Measurements from ENCODE around the gene PHGDH.
"Not testable (repeated sequence)": the region's sequence is repeated elsewhere in the genome, so short reads cannot be mapped to it uniquely, and the experiment has no call there.

The PHGDH gene

DNA sequence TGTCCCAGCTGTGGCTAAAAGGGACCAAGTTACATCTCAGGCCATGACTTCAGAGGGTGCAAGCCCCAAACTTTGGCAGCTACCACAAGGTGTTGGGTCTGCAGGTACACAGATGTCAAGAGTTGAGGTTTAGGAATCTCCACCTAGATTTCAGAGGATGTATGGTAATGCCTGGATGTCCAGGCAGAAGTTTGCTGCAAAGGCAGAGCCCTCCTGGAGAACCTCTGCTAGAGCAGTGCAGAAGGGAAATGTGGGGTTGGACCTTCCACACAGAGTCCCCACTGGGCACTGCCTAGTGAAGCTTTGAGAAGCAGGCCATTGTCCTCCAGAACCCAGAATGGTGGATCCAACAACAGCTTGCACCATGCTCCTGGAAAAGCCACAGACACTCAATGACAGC is 10.1 kb upstream of the PHGDH start:
- DNase-seq: no peak

DNA sequence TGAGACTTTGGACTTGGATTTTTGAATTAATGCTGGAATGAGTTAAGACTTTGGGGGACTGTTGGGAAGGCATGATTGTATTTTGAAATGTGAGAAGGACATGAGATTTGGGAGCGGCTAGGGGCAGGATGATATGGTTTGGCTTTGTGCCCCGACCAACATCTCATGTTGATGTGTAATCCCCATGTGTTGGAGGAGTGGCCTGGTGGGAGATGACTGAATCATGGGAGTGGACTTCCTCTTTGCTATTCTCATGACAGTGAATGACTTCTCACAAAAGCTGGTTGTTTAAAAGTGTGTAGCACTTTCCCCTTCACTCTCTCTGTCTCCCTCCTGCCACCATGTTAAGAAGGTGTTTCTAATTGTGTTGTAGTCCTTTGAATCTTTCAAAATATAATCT is 9.3 kb upstream of the PHGDH start:
- DNase-seq: no peak

DNA sequence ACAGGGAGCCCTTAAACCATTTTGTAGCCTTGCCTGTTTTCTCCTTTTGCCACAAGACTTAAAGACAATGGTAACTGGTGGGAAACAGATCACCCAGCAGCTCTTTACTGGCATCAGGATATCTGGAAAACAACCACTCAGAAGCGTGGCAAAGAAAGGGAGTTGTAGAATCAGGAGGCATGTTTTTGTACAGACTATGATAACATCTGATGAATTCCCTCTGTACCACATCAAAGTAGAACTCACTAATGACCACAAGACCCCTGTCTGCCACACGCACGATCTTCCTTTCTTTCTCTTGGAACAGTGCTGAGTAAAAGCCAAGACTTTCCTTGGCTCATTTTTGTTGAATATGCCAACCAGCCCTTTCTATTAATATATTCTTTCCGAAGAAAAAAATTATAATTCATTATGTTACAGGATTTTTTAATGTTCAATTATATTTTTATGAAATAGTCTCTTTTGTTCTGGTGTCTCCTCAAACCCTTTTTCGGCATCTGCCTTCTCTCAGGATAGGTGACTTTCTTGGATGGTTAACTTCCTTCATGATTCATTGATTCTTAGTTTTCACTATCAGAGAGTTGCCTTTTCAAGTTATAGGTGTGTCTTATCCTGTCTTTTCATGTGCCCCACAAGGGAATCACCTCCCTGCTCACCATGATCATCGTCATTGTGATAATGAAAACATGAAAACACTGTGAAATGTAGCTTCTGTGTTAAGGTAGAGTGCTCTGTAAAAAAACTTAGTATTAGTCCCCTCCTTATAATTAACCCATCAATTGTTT is 7.9 kb upstream of the PHGDH start:
- DNase-seq: no peak

DNA sequence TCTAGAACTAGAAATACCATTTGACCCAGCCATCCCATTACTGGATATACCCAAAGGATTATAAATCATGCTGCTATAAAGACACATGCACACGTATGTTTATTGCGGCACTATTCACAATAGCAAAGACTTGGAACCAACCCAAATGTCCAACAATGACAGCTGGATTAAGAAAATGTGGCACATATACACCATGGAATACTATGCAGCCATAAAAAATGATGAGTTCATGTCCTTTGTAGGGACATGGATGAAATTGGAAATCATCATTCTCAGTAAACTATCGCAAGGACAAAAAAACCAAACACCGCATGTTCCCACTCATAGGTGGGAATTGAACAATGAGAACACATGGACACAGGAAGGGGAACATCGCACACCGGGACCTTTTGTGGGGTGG is 5.1 kb upstream of the PHGDH start:
- DNase-seq: not testable (repeated sequence)

DNA sequence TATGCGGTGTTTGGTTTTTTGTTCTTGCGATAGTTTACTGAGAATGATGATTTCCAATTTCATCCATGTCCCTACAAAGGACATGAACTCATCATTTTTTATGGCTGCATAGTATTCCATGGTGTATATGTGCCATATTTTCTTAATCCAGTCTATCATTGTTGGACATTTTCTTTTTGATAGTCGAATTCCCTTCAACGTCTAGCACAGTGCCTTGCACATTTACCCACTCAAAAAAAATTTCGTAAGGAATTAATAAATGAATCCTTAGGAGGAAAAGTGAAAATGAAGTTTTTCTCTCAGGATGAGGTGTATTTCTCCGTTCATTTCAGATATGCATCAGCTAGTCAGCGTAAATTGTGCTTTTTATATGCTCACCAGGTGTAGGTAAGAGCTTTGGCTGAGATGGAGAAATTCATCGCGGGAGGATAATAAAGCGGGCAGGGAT is 354 bp upstream of the PHGDH start:
- DNase-seq: not testable (repeated sequence)

DNA sequence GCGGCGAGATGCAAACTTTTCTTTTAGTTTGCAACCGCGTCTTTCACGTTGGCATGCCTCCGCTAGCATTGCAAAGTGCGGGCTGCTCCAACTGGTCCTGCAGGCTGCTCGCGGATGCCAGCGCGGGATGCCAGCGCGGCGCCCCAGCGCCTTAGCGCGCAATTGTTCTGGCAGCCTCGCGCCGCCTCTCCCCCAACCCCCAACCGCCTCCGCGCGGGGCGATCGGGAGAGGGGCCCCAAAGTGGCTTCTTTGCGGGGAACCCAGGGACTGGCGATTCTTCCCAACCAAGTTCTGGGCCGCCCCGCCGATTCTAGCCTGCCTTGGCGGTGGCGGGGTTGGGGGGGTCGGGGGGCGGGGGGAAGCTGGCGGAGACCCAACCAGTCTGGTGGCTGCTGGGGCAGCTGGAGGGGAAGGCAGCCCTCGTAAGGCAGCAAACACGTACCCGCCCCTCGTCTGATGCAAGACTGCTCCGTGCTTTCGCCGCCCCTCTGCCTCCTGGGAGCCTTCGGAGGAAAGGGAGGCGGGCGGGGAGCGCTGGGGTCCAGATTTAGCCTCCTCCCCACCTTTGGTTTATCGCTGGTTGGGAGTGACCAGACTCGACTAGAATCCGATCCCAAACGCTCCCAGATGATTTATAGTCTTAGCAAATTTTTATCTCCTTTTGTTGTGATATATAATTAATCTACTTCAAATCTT is 756 bp downstream of the PHGDH start:
- DNase-seq: peak; percentile 34

- peak; percentile 20 for DNase-seq
Observed at GRCh38 chr1:119713039-119713748, 1.5 kb downstream of the PHGDH start.

GRCh38 chr1:119713749-119714456 is 2.2 kb downstream of the PHGDH start:
- peak; percentile 37 for DNase-seq

- no peak for DNase-seq
Observed at GRCh38 chr1:119714583-119714982, 2.8 kb downstream of the PHGDH start.

GRCh38 chr1:119715542-119715941 is 3.8 kb downstream of the PHGDH start:
- DNase-seq: no peak

GRCh38 chr1:119718409-119718808 is 6.7 kb downstream of the PHGDH start:
- DNase-seq: no peak

- DNase-seq: no peak
Observed at GRCh38 chr1:119718972-119719371, 7.2 kb downstream of the PHGDH start.

DNA sequence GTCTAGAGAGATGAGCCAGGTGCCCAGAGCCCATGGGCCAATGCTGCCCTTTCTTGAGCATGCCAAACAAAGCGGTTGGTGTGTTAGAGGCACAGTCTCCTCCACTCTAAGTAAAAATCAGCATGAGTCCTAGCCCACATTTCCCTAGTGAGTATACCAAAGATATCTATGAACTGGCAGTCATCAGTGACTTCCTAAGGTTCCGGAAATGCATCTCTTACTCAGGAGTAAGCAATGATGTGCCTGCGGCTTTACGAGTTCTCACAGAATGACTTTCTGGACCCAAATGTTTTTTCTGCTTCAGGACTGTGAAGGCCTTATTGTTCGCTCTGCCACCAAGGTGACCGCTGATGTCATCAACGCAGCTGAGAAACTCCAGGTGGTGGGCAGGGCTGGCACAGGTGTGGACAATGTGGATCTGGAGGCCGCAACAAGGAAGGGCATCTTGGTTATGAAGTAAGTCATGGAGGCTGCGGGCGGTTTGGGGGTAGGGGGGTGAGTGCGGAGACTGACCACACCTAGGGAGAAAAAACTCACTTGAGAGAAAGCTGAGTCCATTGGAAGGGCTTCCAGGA is 9.2 kb downstream of the PHGDH start:
- DNase-seq: no peak

DNA sequence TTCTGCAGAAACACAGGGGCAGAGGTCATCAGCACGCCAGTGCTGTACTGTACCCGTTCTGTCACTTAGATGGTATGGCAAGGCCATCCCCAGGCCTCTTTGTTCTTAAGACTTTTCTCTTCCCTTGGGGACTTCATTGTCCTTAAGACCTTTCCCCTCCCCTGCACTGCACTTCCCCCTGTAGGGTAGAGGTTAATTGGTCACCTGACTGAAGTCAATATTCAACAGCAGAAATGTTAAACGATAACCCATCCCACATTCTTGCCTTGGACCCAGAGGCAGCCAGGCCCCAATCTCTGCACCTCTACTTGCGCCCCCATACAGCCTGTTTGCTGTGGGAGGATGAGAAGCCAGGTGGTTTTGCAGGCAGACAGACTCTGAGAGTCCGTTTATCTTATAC is 10.2 kb downstream of the PHGDH start:
- DNase-seq: no peak

- no peak for DNase-seq
Observed at GRCh38 chr1:119724611-119725218, 13.0 kb downstream of the PHGDH start.

- no peak for DNase-seq
Observed at GRCh38 chr1:119725626-119726025, 13.9 kb downstream of the PHGDH start.

DNA sequence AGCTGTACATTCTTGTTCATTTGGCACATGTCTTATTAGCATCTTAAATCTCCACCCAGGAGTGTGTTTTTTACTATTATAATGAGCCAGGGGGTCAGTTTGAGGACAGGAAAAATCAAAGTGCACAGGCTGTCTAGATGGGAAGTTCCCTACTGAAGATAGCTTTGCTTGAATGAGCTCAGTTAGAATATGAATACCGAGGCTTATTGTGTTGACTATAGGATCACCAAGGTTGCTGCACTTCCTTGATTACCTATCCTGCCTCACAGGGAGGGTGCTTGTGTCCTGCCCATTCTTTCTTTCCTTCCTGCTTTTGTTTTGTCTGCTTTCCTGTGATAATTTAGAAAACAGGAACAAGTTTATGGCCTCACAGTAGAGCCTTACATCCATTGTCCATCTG is 16.3 kb downstream of the PHGDH start:
- DNase-seq: no peak

DNA sequence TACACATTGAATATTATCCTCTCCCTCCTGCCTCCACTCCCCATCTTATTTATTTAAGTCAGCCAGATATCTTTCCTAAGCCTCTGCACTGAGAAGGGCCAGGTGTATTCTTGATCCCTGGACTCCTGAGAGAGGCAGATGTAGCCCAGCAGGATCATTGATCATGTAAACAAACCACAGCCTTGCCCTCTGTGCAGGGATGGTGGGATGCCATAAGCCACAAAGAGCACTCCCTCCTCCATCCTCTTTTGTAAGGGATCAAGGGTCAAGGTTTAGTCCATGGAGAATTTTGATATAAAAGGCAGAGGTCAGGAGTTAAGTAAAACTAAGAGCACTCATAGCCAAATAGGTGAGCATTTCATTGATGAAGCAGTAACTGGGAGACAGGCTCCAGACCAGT is 17.3 kb downstream of the PHGDH start:
- DNase-seq: no peak

GRCh38 chr1:119731060-119731459 is 19.3 kb downstream of the PHGDH start:
- no peak for DNase-seq

- no peak for DNase-seq
Observed at GRCh38 chr1:119731741-119732430, 20.2 kb downstream of the PHGDH start.

- DNase-seq: no peak
Observed at GRCh38 chr1:119732465-119733168, 20.9 kb downstream of the PHGDH start.

Data from NCI-H748 treated with DMSO at 0.1 percent for 48 hours (cell line).